ENCODE data around the gene DOCK1.

The DOCK1 gene

DNA sequence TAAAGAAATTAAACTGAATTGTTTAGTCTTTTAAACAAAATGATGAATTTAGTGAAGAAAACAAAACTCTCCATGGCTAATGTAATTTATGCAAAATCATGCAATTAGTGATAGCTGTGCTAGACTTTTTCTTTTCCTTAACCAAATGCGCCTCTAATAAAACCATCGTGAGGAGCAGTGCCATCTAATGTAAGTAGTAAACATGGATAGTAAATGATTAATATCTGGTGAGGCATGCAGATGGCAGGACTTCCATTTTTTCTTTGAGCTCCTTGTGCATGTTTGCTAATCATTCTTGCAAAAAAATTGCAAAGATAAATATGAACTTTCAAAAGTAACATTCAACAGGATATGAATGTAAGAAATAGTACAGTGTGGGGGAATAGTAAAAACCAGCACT is 288.9 kb downstream of the DOCK1 start:
- TF ChIP-seq, protein P1, sequence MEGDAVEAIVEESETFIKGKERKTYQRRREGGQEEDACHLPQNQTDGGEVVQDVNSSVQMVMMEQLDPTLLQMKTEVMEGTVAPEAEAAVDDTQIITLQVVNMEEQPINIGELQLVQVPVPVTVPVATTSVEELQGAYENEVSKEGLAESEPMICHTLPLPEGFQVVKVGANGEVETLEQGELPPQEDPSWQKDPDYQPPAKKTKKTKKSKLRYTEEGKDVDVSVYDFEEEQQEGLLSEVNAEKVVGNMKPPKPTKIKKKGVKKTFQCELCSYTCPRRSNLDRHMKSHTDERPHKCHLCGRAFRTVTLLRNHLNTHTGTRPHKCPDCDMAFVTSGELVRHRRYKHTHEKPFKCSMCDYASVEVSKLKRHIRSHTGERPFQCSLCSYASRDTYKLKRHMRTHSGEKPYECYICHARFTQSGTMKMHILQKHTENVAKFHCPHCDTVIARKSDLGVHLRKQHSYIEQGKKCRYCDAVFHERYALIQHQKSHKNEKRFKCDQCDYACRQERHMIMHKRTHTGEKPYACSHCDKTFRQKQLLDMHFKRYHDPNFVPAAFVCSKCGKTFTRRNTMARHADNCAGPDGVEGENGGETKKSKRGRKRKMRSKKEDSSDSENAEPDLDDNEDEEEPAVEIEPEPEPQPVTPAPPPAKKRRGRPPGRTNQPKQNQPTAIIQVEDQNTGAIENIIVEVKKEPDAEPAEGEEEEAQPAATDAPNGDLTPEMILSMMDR (conservative IDR thresholded peaks at IDR 0.05), result no peak
- no peak for TF ChIP-seq ZFX (IDR thresholded peaks at IDR 0.05)
- H3K27ac ChIP-seq, result no peak overlapping the region

DNA sequence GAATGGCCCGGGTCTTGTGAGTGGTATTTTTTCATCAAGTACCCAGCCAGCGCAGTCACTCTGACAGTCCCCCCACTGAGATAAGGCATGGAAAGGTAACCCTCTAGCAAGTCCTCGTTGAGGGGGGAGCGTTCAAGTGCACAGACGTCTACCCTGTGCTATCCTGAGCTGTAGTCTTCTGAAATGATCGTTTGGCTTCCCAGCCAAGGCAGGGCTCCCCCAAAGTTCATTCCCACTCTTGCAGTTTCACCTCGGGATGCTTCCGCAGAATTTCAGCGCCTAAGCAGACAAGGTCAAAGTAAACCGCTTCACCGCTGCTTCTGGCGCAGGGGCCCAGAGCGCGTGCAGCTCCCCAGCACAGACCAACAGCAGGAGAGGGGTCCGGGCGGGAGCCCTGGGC is 289.4 kb downstream of the DOCK1 start:
- TF ChIP-seq ZFX (IDR thresholded peaks at IDR 0.05), result no peak
- TF ChIP-seq, protein P1 (conservative IDR thresholded peaks at IDR 0.05), result no peak
- H3K27ac ChIP-seq, result no peak overlapping the region

DNA sequence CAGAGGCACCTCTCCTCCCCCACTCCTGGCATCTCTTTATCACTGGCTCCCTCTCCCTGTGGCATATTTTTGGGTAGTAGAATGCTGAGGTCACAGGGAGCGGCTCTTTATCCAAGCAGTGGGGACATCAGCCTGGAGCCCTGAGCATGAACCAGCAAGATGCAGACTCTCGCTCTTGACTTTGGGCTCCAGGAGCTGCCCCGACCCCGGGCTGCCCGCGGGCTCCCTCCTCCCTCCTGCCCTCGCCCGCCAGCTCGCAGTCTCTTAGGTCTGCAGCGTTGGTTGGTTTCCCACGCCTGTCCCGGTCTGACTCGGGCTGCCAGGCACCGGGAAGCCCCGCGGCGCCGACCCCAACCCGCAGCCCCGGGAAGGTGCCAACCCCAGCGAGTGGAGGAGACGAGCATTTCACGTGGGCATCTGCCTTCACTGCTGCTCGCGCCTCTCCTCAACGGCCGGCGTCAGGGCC is 289.8 kb downstream of the DOCK1 start:
- H3K27ac ChIP-seq, result no peak overlapping the region
- no peak for TF ChIP-seq ZFX (IDR thresholded peaks at IDR 0.05)
- TF ChIP-seq, protein P1 (conservative IDR thresholded peaks at IDR 0.05), result no peak

DNA sequence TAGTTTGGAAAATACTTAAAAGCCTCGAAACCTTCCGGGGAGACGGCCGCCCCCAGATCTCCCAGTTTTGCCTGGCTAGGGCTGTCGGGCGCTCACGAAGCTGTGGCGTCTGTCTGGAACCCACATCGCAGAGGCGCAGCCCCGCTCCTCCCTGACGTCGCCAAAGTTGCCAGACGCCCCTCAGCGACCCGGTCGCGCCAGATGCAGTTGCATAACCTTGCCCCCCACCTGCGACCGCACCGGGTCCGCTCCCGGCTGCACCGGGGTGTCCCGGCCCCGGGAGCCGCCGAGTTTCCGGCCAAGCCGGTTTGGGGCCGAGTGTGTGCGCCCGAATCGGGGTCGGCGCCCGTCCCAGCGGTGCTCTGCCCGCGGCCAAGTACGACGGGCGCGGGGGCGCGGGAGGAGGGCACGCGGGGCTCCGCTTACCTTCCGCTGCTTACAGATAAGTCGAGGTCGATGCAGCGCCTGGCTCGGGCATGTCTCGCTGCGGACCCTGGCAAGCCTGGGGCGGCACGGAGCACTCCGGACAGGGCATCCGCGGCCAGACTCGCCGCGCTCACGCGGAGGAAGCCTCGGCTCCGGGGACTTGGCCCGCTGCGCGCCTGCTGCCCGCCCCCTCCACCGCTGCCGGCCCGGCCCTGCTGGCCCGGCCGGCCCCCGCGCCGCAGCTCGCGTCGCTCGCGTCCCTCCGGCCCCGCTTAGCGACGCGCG is 290.5 kb downstream of the DOCK1 start:
- no peak overlapping the region for H3K27ac ChIP-seq
- TF ChIP-seq, protein P1 (conservative IDR thresholded peaks at IDR 0.05), result no peak
- no peak for TF ChIP-seq ZFX (IDR thresholded peaks at IDR 0.05)

DNA sequence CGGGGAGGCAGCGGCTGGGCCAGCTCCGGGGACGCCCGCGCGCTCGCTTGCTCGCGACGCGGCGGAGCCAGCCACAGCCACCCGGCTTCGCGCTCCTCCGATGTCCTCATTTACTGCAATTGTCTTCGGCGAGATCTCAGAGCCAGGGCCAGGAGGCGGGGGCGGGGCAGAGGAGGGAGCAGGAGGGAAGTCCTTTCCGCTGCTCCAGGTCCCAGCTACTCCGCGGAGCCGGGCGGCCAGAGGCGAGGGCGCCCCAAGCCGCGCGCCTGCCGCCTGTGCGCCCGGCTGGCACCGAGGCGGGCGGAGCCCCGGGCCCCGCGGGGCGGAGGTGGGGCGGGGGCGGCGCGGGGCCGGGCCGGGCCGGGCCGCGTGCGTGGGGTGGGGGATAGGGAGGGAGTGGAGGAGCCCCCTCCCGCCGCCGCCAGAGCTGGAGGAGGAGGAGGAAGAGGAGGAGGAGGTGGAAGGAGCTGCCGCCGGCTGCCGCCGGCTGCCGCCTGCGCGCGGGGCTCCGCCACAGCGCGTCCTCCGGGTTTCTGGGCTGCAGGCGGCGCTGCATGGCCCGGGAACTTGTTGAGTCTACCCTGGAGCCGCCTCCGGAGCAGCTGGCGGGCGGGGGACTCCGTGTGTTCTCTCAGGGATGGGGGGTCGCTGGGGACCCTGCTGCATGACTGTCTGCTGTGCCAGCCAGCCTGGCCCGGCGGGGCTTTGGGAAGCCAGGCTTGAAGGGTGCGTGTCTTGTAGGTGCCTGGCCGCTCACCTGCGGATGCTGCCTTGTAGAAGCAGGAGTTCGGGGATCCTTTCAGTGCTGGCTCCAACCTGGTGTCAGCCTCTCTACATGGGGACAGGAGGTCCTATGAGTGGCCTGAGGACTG is 291.3 kb downstream of the DOCK1 start, which contains the start of gene INSYN2A:
Gene INSYN2A (minus strand): TSS at position 310 of the 872 bp plus-strand sequence. CDS start 20,196 bp downstream, outside the sequence.
- H3K27ac ChIP-seq, result no peak within 1 kb of the TSS
- TF ChIP-seq, protein P1 (conservative IDR thresholded peaks at IDR 0.05), result no peak; the same call in 1 of the 2 replicates

DNA sequence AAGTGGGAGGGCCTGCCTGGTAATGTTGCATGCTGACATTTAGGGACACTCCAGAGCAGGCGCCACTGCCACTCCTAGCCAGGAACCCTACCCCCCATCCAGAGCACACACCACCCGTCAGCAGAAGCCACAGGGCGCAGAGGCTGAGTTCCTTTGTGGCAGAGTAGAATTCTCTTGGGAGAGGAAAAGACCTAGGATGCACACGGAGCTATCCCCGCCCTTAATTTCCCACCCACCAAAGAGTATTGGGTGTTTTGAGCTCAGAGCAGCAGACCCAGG is 291.9 kb downstream of the DOCK1 start:
- no peak overlapping the region for H3K27ac ChIP-seq
- no peak for TF ChIP-seq ZFX (IDR thresholded peaks at IDR 0.05)
- TF ChIP-seq, protein P1 (conservative IDR thresholded peaks at IDR 0.05), result no peak

DNA sequence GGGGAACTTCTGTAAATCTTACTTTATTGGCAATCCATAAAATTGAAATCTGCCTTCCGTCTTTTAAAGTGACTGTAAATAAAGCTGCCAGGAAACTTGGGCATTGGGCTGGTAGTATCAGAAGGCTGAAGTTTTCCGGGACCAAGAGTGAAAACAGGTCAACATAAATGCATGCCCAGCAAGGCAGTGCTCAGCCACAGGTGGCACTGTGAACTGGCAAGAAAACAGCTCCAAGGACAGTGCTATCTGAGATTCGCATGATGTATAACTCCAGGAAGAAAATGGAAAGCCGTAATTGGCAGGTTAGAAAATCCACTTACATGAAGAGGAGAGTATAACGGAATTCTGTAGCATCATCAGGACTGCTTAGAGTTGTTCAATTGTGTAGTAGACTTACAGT is 293.1 kb downstream of the DOCK1 start:
- H3K27ac ChIP-seq, result no peak overlapping the region
- TF ChIP-seq ZFX (IDR thresholded peaks at IDR 0.05), result no peak
- TF ChIP-seq, protein P1 (conservative IDR thresholded peaks at IDR 0.05), result peak; percentile 37

Data from C4-2B (cell line).